Tibial nerve (tissue), 4 donors: Measurements from ENCODE around the gene TBRG1.

Experiments used
- CTCF ChIP-seq, 5 experiments: fragments of 200-600 bp in 3 of 5; fragments of 450-650 bp in 2 of 5; sonication (generic) in 3 of 5; IDR thresholded peaks; one replicate each; pipeline ENCODE4 v1.5.1; 2016 to 2019; ENCODE audit warnings: antibody characterized with exemption in 5 of 5, mild to moderate bottlenecking in 3 of 5, moderate library complexity in 2 of 5
- EP300 ChIP-seq, 2 donors: sonication (generic); formaldehyde crosslinking; IDR thresholded peaks; one replicate each; pipeline ENCODE4 v1.6.1; 2017; ENCODE audit warnings: antibody characterized with exemption in 2 of 2, mild to moderate bottlenecking in 1 of 2
- POLR2A ChIP-seq, 2 donors: fragments of 450-650 bp; IDR thresholded peaks; one replicate each; pipeline ENCODE4 v1.6.1; 2017; ENCODE audit warnings: antibody characterized with exemption in 2 of 2, mild to moderate bottlenecking in 2 of 2, moderate library complexity in 2 of 2

GRCh38 chr11:124584681-124585372 lies 37.8 kb upstream of the TBRG1 start:
- no peak for TF ChIP-seq POLR2A (IDR thresholded peaks at IDR 0.05)
- TF ChIP-seq CTCF (IDR thresholded peaks at IDR 0.05), result no peak
- TF ChIP-seq EP300 (IDR thresholded peaks at IDR 0.05), result no peak
